T-helper 1 cell treated with Interleukin-12 subunit alpha and Interleukin-12 subunit beta and Interleukin-4 antibody, amounts not matched to agents 30 μg/mL and 1 μg/mL, for 36 hours (primary cell): ENCODE data around the gene RAI1.
A peak's percentile ranks its signal among the peaks of the same experiment; 100 is the strongest.

Experiments used
- H3K27ac Mint-ChIP-seq: one replicate; pipeline ENCODE4 v1.8.0; 2021; ENCODE audit warnings: mild to moderate bottlenecking, mixed read lengths
- H3K27me3 Mint-ChIP-seq: one replicate; pipeline ENCODE4 v1.8.0; 2021; ENCODE audit warnings: low read depth, mixed read lengths
- H3K36me3 Mint-ChIP-seq: one replicate; pipeline ENCODE4 v1.8.0; 2021; ENCODE audit warnings: low read depth, mixed read lengths
- H3K4me1 Mint-ChIP-seq: one replicate; pipeline ENCODE4 v1.8.0; 2021; ENCODE audit warnings: low read depth, mixed read lengths
- H3K4me3 Mint-ChIP-seq: one replicate; pipeline ENCODE4 v1.8.0; 2021; ENCODE audit warnings: mild to moderate bottlenecking, moderate library complexity, mixed read lengths
- H3K9me3 Mint-ChIP-seq: one replicate; pipeline ENCODE4 v1.8.0; 2021; ENCODE audit warnings: mixed read lengths

RAI1 gene

DNA sequence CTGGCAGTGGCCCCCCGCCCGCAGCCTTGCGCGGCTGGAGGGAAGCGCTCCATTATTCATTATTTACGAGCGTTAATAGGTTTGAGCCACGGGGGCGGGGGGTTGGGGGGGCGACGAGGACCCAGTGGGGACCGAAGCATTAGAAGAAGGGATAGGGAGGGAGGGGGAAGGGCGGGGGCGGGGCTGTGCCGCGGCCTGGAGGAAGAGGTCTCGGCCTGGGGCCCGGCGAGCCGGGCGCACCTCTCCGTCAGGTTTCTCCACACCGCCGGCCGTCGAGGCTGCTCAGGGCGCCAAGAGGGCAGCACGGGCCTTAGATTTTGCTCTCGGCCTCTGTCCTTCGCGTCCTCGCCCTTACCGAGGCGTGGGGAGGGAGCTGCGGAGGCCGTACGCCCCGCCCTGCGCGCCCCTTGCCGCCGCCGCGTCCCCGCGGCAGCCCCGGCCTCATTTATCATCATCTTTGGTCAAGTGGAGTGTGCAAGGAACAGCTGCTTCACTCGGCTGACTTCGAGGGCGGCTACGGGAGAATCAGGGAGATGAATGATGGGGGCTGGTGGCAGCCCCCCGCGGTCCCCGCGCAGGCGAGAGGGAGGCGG, 101.4 kb downstream of the RAI1 start:
- peaks cover 3% of the 10 kb centered on the region for H3K36me3 Mint-ChIP-seq
- peak overlapping the region; percentile 71 for H3K4me3 Mint-ChIP-seq
- H3K9me3 Mint-ChIP-seq, result no peaks in the 10 kb centered on the region
- peaks cover 33% of the 10 kb centered on the region for H3K27me3 Mint-ChIP-seq
- no peak overlapping the region for H3K27ac Mint-ChIP-seq
- H3K4me1 Mint-ChIP-seq, result peaks cover 9% of the 10 kb centered on the region

DNA sequence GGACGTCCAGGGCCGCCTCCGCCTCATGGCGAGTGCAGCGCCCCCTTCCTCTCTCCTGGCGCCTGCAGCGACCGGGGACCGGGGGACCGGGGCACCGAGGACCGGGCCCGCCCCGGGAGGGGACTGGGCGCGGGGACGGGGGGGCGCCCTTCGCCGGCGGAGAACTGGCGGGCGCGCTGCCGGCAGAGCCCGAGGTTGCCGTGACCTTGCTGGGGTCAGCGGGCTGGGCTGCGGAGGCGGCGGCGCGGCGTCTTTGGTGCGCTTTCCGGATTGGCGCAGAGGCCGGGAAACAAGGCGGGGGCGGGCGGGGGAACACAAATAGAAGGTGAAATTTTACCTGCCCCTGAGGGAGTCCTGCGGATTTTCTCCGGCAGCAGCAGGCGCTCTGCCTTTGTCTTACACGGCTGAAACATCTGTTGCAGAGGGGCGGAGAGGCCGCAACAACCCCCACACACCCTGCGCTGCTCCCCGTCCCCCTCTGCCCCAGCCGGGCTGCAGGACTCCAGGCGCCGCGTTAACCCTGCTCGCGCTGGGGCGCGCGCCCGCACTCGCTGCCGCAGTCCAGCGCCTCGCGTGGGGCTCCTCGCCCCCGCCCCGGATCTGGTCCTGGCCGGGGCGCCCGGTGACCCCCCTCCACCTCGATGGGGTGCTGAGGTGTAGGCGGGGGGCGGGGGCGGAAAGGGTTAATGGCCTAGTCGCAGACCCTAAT, 102.0 kb downstream of the RAI1 start:
- Mint-ChIP-seq H3K36me3 (peaks cover 3% of the 10 kb centered on the region), H3K4me3 (peak overlapping the region; percentile 71), H3K27me3 (peaks cover 33% of the 10 kb centered on the region), H3K4me1 (peaks cover 9% of the 10 kb centered on the region), H3K9me3 (no peaks in the 10 kb centered on the region), H3K27ac (no peak overlapping the region)

DNA sequence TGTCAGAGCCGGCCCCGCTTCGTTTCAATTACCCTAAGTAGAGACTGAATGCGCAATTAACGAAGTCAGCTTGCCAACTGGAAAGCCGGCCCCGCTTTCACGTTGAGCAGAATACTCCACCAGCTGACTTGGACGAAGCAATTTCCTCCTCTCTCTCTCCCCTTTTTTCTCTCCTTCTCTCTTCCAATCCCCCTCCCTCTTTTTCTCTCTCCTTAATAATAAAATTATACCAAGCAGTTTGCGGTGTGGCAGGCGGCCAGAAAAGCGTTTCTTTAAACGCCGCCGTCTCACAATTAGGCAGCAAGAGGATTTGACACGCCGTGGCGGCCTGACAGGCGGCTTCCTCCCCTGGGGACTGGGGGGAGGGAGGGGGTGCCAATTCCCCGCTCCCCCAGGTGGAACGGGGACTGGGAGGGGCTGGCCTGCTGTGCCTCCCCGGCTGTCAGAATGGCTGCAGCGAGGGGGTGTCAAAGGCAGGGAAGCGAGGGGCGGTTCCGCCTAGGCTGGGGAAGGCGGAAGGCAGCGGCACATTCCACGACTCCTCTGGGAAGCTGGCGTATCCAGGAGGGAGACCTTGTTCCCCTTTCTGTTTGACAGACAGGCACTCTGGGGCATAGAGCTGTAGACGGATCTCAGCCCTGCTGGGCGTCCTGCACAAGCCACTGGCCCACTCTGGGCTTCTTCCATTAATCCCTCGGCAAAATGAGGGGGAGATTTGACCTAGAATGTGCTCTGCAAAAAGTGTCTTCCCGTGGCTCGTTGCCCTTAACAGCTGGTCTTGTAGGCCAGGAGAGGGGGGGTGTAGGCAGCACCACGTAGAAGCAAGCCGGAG, 102.8 kb downstream of the RAI1 start:
- peak overlapping the region; percentile 85 for H3K4me3 Mint-ChIP-seq
- peaks cover 33% of the 10 kb centered on the region for H3K27me3 Mint-ChIP-seq
- H3K36me3 Mint-ChIP-seq, result peaks cover 3% of the 10 kb centered on the region
- peaks cover 9% of the 10 kb centered on the region for H3K4me1 Mint-ChIP-seq
- no peaks in the 10 kb centered on the region for H3K9me3 Mint-ChIP-seq
- no peak overlapping the region for H3K27ac Mint-ChIP-seq

DNA sequence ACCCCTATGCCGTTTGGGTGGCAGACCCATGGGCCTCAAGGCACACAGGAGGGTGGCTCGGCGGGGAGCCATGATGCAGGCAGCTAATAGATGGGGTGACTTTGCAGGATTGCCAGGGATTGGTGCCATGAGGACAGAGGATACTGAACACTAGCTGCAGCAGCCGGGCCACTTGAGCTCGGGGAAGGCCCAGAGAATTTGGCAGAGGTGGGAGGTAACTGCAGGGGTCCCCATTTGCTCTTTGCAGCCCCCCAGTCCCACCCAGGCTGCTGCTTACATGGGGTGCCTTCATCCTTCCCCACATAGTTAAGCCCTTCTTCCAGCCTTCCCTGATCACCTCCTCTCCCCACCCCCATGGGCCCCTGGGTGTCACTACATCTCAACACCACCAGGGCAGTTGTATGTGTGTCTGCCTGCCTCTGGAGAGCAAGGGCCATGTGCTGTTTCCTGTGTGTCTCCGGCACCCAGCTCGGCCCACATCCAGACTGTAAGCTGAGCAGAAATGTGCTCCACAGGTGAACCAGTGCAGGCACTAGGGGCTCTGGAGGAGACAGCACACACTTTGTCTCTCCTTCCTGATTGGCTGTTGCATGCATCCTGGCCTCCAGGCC, 103.5 kb downstream of the RAI1 start:
- Mint-ChIP-seq H3K27me3 (peaks cover 33% of the 10 kb centered on the region), H3K4me3 (peak overlapping the region; percentile 52), H3K9me3 (no peaks in the 10 kb centered on the region), H3K36me3 (peaks cover 3% of the 10 kb centered on the region), H3K27ac (no peak overlapping the region), H3K4me1 (peaks cover 9% of the 10 kb centered on the region)

- Mint-ChIP-seq H3K9me3 (no peaks in the 10 kb centered on the region), H3K27me3 (peaks cover 32% of the 10 kb centered on the region), H3K4me3 (peak overlapping the region; percentile 52), H3K27ac (no peak overlapping the region), H3K36me3 (peaks cover 3% of the 10 kb centered on the region), H3K4me1 (peaks cover 9% of the 10 kb centered on the region)
These were observed 104.1 kb downstream of the RAI1 start for GRCh38 chr17:17785407-17785806.

DNA sequence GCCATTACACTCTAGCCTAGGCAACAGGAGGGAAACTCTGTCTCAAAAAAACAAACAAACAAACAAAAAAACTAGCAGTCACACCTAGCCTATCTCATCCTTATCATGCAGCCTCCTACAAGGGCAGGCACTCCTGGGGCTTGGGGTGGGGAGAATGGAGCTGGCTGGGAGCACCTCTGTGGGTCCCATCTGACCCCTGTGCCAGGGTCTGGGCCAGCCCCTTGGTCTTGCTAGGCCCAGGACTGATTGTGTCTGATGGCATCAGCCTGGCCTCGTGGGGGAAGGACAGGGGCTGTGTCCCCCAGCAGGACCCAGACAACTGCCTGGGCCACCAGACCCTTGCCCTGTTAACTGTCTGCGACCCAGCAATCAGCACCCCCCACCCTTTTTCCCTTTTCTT, 105.7 kb downstream of the RAI1 start:
- Mint-ChIP-seq H3K27ac (no peak overlapping the region), H3K27me3 (peaks cover 19% of the 10 kb centered on the region), H3K4me3 (no peak overlapping the region), H3K36me3 (peaks cover 3% of the 10 kb centered on the region), H3K4me1 (peaks cover 12% of the 10 kb centered on the region), H3K9me3 (no peaks in the 10 kb centered on the region)

DNA sequence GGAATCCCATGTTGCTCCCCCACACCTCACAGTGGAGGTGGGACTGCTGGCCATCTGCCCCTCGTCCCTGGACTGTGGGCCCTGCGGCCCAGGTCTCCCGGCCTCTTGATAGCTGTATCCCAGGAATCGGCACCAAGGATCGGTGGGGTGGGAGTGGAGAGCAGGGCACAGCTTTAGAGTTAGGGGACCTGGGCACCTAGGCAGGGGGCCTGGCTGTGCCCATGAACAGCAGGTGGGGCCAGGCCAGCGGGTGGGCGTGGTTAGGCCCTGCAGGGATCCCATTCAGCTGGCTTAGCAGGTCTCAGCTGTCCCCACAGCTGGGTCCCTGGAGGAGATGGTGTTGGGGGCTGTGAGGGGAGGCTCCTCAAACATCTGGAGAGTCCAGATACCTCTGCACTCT, 106.3 kb downstream of the RAI1 start:
- H3K9me3 Mint-ChIP-seq, result no peaks in the 10 kb centered on the region
- H3K4me1 Mint-ChIP-seq, result peaks cover 16% of the 10 kb centered on the region
- no peak overlapping the region for H3K27ac Mint-ChIP-seq
- H3K27me3 Mint-ChIP-seq, result peaks cover 19% of the 10 kb centered on the region
- H3K36me3 Mint-ChIP-seq, result peaks cover 3% of the 10 kb centered on the region
- H3K4me3 Mint-ChIP-seq, result no peak overlapping the region

DNA sequence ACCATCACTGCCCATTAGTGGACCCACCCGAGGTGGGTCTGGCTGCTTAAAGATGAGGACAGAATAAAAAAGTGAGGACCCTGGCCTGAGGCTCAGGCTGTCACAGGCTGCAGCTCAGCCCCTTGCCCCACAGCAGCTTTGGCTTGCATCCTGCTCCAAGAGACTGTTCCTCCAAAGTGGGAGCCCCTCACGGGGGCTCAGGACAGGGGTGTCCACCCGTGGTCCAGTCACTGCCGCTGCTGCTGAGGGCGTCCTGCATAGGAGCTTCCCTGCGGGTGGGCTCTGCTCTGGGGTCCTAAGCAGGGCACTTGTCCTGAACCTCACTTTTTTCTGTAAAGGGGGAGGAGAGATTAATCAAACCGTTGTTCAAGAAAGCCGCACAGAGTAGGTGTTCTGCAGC, 107.7 kb downstream of the RAI1 start:
- Mint-ChIP-seq H3K4me1 (peaks cover 24% of the 10 kb centered on the region), H3K4me3 (no peak overlapping the region), H3K27me3 (peaks cover 15% of the 10 kb centered on the region), H3K27ac (no peak overlapping the region), H3K36me3 (peaks cover 7% of the 10 kb centered on the region), H3K9me3 (no peaks in the 10 kb centered on the region)

DNA sequence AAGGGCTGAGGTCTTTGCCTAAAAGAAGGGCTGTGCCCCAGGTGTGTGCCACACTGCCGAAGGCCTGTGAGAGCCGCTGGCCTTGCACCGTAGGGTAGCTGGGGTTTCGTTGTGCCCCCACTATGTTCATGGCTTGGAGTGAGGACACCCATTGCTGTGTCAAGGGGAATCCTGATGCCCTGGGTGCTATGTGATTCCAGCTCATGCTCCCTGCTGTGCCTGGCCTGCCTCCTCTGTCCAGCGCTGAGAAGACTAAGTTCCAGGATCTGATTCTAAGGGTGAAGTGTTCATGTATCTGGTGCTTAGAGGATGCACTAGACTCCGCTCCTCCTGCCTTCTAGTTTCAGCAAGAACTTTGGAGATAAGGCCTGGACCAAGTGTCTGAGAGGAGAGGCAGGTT, 108.2 kb downstream of the RAI1 start:
- Mint-ChIP-seq H3K36me3 (peaks cover 7% of the 10 kb centered on the region), H3K4me3 (no peak overlapping the region), H3K9me3 (no peaks in the 10 kb centered on the region), H3K27me3 (peaks cover 12% of the 10 kb centered on the region), H3K4me1 (peaks cover 26% of the 10 kb centered on the region), H3K27ac (no peak overlapping the region)

GRCh38 chr17:17789828-17790636, 108.8 kb downstream of the RAI1 start:
- no peak overlapping the region for H3K27ac Mint-ChIP-seq
- H3K4me3 Mint-ChIP-seq, result no peak overlapping the region
- H3K27me3 Mint-ChIP-seq, result peaks cover 6% of the 10 kb centered on the region
- H3K4me1 Mint-ChIP-seq, result peaks cover 23% of the 10 kb centered on the region
- H3K9me3 Mint-ChIP-seq, result no peaks in the 10 kb centered on the region
- peaks cover 7% of the 10 kb centered on the region for H3K36me3 Mint-ChIP-seq

DNA sequence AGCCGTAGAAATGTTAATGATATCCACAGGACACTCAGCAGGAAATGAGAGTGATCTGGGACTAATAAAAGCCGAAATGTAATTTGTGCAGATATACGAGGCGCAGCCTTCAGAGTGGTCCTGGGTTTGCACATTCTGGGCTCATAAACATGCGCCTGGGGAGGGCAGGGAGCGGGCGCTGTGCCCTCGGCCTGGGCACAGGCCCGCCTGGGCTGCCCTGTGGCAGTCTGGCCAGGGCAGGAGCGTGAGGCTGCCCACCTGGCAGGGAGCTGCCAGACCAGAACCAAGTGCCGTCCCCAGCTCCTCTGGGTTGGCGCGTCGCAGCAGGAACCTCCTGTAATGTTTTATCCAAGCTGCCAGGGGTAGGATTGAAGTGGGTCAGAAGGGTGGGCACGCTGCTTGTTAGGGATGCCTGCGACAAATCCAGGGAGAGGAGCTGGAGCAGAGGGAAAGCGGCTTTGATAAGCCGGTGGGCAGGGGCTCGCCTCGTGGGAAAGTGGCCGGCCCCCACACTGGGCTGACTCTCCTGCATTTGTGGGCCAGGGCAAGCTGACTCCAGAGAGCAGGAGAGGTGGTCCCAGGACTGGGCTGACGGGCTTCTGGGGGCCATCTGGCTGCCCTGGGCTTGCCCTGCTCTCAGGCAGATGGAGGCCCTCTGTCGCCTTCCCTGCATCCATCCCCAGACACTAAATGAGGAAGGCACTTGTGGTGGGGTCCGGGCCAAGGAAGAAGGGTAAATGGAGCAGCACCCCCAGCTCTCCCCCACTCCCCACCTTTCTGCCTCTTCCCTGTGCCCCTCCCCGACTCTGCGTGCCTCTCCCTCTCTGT, 109.6 kb downstream of the RAI1 start:
- H3K4me3 Mint-ChIP-seq, result no peak overlapping the region
- no peak overlapping the region for H3K27ac Mint-ChIP-seq
- H3K36me3 Mint-ChIP-seq, result peaks cover 5% of the 10 kb centered on the region

GRCh38 chr17:17792037-17792550, 110.8 kb downstream of the RAI1 start:
- H3K36me3 Mint-ChIP-seq, result peaks cover 5% of the 10 kb centered on the region
- H3K27me3 Mint-ChIP-seq, result no peaks in the 10 kb centered on the region
- H3K4me1 Mint-ChIP-seq, result peaks cover 19% of the 10 kb centered on the region
- H3K9me3 Mint-ChIP-seq, result no peaks in the 10 kb centered on the region
- peak overlapping the region; percentile 42 for H3K4me3 Mint-ChIP-seq
- H3K27ac Mint-ChIP-seq, result peak overlapping the region; percentile 50

More for the DNA sequence above, 109.6 kb downstream of the RAI1 start:
- Mint-ChIP-seq H3K4me1 (peaks cover 19% of the 10 kb centered on the region), H3K9me3 (no peaks in the 10 kb centered on the region), H3K27me3 (no peaks in the 10 kb centered on the region)
